Posterior cingulate gyrus (tissue), 11 donors: Measurements from ENCODE around the gene EYA2.
A peak's percentile ranks its signal among the peaks of the same experiment; 100 is the strongest.

Source experiments
- DNase-seq, 10 donors: peaks; one replicate each; pipeline versions ENCODE4 v3.0.0 to v3.0.0-alpha.2; 2020 to 2021; ENCODE audit warnings: mixed read lengths in 3 of 10
- intact Hi-C: fragments of 100-400 bp; cut with DNase I; formaldehyde crosslinking; loops from one replicate; pipeline ENCODE4 v1.15.1; 2023

The EYA2 gene

DNA sequence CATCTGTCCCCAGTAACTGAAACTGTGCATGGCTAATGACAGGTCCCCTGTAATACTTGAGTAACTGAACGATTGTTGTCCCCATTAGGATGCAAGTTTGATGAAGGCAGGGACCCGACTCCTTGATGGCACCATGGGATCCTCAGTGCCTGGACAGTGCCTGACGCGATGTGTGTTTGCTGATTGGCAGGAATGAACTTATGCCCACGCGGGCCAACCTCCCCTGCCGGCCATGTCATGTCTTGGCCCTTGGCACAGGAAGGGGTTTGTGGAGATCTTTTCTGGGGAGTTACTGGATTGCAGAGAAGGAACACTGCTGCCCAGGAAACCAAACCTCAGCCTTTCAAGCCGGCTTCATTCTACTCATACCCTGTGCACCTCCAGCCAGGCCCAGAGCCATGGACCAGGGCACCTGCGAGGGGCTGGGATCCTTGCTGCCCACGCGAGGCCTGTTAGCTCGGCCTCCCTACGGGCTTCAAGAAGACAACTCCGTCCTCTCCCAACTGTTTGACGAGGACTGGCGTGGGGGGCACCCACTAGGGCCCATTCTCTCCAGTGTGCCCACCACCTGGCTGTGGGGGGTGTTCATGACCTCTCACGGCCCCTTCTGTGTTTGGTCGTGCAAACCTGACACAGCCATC is 314.0 kb downstream of the EYA2 start:
- intact Hi-C loops, result no loop called here

DNA sequence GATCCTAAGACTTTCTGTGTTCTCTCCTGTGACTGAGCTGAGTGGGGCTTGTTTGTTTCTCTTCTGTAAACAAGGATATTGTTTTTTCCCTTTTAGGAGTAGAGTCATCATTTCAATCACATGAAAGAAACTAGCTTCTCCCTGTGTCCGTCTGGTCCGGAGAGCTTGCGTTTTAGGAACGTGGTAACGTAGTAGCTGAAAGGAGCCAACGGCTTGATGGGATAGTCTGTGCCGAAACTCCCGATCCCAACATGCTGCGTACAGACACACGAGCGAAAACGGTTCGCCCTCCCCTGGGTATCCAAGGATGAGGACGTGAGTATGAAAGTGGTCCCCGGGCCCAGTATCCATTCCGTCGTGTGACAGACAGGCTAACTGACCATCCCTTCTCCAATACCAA is 315.3 kb downstream of the EYA2 start:
- intact Hi-C loops, result no loop called here
- peak in 1 of 10 donors; percentile 20 for DNase-seq

More for the DNA sequence above, 314.0 kb downstream of the EYA2 start:
- DNase-seq, result peak in 1 of 10 donors; percentile 70

- intact Hi-C loops, result no loop called here
Measured at GRCh38 chr20:47210470-47210869, 315.8 kb downstream of the EYA2 start.

GRCh38 chr20:47211036-47211435 is 316.4 kb downstream of the EYA2 start:
- intact Hi-C loops, result no loop called here
- DNase-seq, result no peak

More at GRCh38 chr20:47210470-47210869, 315.8 kb downstream of the EYA2 start:
- DNase-seq, result peak in 2 of 10 donors; percentile 19 to 77

GRCh38 chr20:47212606-47213207 is 318.1 kb downstream of the EYA2 start:
- peak in 1 of 10 donors; percentile 15 for DNase-seq
- intact Hi-C loops, result no loop called here

GRCh38 chr20:47213966-47214365 is 319.3 kb downstream of the EYA2 start:
- no peak for DNase-seq

GRCh38 chr20:47215653-47216397 is 321.2 kb downstream of the EYA2 start:
- intact Hi-C loops, result no loop called here
- peak in 1 of 10 donors; percentile 37 for DNase-seq

More at GRCh38 chr20:47213966-47214365, 319.3 kb downstream of the EYA2 start:
- intact Hi-C loops, result no loop called here

- intact Hi-C loops, result no loop called here
- peak in 1 of 10 donors; percentile 1 for DNase-seq
Measured at GRCh38 chr20:47216819-47217410, 322.3 kb downstream of the EYA2 start.

GRCh38 chr20:47217482-47218446 is 323.1 kb downstream of the EYA2 start:
- intact Hi-C loops, result no loop called here
- DNase-seq, result peak in 1 of 10 donors; percentile 22

GRCh38 chr20:47220161-47220582 is 325.5 kb downstream of the EYA2 start:
- peak in 1 of 10 donors; percentile 72 for DNase-seq
- intact Hi-C loops, result no loop called here

DNA sequence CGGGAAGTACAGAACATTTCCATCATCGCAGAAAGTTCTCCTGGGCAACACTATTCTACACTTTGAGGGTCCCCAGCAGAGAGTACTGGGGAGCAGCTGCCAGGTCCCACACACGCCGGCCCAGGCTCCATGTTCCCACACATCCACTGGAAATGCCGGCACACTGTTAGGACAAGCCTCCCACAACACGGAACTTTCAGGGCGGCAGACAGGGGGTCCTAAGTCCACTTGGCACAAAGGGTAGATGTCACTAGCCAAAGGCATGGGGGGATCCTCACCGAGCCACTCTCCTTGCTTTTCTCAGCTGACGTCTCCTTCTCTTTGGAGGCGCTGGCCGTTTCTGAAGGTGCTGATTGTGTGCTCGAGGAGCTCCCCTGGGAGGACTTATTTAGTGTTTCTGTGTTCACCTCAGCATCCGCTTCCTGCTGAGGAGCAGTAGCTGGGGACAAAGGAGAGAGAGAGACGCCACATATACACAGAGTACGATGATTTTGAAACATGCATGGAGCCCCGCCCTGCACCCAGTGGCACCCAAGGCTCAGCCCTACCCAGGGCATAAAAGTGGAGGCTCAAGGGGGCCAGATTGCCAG is 326.5 kb downstream of the EYA2 start:
- intact Hi-C loops, result no loop called here
- DNase-seq, result peak in 1 of 10 donors; percentile 35

DNA sequence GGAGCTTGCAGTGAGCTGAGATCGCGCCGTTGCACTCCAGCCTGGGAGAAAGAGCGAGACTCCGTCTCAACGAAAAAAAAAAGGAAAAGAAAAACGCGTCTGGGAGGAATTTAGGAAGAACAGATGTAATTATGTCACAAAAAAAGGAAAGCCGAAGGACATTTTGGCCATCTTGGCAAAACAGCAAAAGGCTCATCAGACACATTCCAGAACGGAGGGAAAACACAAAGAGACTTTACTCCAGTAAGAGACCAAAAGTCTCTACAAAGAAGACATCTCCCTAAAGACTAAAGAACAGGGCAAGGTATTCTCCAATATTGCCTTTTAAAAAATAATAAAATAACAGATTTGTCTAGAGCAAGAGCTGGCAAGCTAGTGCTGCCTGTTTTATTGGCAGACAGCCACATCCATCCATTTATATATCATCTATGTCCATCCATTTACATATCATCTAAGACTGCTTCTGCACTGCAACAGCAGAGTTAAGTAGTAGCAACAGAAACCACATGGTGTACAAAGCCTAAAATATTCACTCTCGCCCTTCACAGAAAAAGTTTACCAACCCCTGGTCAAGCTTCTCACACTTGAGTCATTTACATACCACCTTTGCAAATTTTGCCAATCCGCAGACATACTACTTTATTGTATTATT is 328.0 kb downstream of the EYA2 start:
- DNase-seq, result peak in 1 of 10 donors; percentile 69
- intact Hi-C loops, result no loop called here

- intact Hi-C loops, result no loop called here
- no peak for DNase-seq
Measured at GRCh38 chr20:47223896-47224295, 329.3 kb downstream of the EYA2 start.

DNA sequence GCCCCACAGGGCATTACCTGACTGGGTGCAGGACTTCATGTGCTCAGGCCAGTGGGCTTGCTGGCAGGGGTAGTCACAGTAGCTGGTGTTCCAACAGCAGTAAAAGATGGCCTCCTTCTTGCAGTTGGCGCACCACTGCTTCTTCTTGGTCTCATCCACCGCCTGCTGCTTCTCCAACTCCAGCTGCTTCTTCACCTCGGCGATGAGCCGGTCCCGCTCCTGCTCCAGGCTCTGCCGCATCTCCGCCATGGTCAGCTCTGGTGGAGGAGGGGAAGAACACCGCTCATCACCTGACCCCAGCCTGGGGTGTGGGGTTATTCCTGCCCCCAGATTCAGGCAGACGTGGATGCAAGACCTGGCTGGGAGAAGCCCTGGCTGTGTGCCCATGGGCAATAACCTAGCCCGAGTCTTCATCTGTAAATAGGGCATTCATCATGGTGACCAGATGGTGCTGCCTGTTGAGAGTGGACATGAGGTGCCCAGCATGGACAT is 329.7 kb downstream of the EYA2 start:
- intact Hi-C loops, result no loop called here
- peak in 1 of 10 donors; percentile 39 for DNase-seq

- DNase-seq, result peak in 1 of 10 donors; percentile 25
- intact Hi-C loops, result no loop called here
Measured at GRCh38 chr20:47224857-47225256, 330.2 kb downstream of the EYA2 start.

- DNase-seq, result no peak
- intact Hi-C loops, result no loop called here
Measured at GRCh38 chr20:47225458-47225857, 330.8 kb downstream of the EYA2 start.

DNA sequence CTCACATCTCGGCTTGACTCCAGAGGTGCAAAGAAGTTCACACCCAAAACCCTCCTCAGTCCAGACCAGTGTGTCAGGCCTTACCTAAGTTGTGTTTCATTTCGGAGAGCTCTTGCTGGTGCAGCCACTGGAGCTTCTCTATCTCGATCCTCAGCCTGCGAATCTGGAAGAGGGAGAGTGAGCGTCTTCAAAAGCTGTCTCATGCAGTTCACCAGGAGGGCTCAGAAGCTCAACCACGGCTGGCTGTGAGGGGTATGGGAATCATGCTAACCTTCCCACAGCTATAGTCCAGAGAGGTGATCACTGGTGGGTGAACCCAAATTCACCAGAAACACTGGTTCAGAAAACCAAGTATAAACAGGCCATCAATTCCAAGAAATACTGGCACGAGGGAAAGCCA is 332.5 kb downstream of the EYA2 start:
- intact Hi-C loops, result no loop called here
- DNase-seq, result peak in 1 of 10 donors; percentile 12

GRCh38 chr20:47227576-47227975 is 332.9 kb downstream of the EYA2 start:
- intact Hi-C loops, result no loop called here
- DNase-seq, result no peak

- intact Hi-C loops, result no loop called here
- DNase-seq, result peak in 1 of 10 donors; percentile 31
Measured at GRCh38 chr20:47228654-47229053, 334.0 kb downstream of the EYA2 start.
